ENCODE data around the gene CCND3.

CCND3 gene

GRCh38 chr6:41941280-41942066 is at the start of gene CCND3:
TSS of gene CCND3 (minus strand) at chr6:41941808. CDS start at chr6:41941649, 159 bp downstream.
- peak; percentile 97 for DNase-seq

GRCh38 chr6:41986339-41986738 is 44.7 kb upstream of the CCND3 start:
- no peak for DNase-seq

GRCh38 chr6:41984623-41985022 is 43.0 kb upstream of the CCND3 start:
- no peak for DNase-seq

GRCh38 chr6:41976794-41977484 is 35.3 kb upstream of the CCND3 start:
- peak; percentile 60 for DNase-seq

- no peak for DNase-seq
Observed at GRCh38 chr6:41975276-41975675, 33.7 kb upstream of the CCND3 start.

GRCh38 chr6:41974281-41974825 is 32.7 kb upstream of the CCND3 start:
- DNase-seq: no peak

DNA sequence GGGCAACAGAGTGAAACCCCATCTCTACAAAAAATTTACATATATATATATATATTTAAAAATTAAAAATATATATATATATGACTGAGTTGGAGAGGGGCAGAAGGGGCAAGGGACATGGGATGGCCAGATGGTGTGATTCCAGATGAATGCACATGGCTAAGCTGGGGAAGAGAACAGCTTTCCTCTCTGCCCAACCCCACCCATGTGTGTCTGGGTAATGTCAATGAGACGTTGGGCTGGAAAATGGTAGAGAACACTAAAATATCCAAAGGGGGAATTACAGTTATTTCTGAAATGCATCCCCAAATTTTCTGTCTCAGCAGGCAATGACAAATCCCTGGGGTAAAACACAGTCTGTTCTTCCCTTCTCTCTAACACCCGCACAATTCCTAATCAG is 31.2 kb upstream of the CCND3 start:
- DNase-seq: no peak

DNA sequence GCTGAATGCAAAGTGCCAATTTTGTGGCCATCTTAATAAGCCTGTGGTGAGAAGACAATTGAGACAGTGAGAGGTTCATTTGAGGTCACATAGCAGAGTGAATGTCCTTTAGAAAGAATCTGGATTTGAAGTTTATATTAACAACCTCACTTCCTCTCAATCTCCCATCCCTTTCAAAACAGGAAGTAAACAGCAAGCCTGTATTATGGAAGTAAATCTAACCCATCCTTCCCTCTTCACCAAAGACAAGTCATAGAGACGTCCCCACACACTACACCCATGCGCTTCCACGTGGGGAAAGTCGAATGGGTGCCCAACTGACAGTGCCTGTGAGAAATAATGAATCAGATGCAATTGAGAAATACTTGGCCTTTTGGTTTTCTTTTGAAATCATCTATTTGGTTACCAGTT is 28.8 kb upstream of the CCND3 start:
- DNase-seq: peak; percentile 79

DNA sequence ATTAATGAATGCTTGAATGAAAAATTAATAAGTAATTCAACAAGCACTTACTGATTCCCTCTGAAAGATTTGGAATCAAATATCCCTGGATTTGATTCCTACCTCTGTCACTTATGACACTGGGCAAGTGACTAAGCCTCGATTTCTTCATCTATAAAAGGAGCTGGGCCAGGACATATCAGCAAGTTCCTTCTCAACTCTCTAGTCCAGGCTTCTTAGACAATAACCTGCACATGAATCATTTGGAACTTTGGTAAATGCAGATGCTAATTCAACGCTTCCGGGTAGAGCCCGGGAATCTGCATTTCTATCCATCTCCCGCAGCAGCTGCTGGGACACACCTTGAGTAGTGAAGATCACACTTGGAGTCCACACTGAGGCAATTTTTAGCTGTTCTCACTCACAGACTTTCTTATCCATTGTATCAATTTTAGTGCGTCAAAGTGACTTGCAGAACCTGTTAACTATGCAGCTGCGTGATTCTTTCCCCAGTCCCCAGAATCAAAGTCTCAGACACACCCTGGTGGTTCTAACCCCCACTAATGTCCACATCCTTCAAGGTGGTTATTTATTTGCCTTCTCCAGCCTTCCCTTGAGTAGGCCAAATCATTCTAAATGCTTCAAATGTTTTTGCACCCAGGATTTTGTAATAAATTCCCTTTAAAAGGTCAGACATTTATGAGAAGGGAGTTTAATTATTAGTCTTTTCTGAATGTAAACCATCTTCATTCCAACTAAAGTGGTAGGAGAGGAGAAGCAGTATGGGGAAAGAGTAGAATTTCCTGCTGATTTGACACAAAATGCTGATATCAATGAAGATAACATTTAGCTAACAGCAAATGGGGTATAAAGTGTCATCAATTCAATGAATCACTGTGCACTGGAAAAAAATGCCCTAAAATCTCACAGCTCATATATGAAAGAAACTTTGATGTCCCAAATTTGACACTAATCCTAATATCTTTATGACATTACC is 26.0 kb upstream of the CCND3 start:
- no peak for DNase-seq

DNA sequence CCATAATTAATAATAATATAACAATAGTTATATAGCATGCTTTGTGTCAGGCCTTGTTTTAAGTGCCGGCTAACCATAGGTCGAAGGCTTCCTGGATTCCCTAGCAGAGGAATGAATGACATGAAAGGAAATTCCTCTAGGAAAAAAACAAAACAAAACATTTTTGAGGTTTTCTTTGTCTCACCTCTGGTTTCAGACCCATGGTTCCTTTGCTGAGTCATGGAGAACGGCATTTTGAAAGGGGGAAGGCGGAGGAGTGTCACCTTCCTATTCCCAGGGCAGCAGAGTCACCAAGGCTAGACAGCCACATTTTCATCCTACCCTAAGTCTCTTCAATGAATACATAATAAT is 25.3 kb upstream of the CCND3 start:
- no peak for DNase-seq

- DNase-seq: no peak
Observed at GRCh38 chr6:41966214-41966920, 24.8 kb upstream of the CCND3 start.

DNA sequence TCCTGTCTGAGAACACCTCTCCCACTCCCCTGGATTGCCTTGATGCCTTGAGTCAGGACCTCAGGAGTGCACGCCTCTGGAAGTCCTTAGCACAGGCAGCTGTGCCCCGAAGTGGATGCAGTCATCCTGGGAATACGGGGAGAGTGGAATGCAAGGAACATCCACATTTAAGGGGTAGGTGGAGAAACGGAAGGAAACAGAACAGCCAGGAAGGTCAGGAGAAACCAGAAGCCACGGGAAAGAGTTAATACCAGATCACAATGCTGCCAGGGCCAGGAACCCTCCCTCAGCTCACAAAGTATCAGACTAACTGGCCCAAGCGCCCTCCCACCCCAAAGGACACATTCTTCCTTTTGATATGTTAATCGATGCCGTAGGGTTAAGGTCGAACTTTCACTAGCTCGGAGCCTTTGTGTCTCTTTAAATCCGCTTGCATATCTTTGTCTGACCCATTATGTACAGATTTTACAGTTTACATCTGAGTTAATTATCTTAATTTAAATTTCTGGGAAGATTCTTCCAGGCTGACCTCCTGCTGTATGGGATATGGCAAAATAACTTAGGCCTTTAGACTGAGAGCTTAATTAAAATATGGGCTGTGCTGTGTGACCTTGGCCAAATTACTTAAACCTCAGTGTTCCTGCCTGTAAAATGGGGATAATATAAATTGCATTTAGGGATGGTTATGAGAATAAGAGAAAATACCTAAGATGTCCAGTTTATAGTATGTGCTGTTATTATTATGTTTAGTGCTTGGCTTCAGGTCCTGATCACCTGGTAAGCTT is 24.0 kb upstream of the CCND3 start:
- no peak for DNase-seq

DNA sequence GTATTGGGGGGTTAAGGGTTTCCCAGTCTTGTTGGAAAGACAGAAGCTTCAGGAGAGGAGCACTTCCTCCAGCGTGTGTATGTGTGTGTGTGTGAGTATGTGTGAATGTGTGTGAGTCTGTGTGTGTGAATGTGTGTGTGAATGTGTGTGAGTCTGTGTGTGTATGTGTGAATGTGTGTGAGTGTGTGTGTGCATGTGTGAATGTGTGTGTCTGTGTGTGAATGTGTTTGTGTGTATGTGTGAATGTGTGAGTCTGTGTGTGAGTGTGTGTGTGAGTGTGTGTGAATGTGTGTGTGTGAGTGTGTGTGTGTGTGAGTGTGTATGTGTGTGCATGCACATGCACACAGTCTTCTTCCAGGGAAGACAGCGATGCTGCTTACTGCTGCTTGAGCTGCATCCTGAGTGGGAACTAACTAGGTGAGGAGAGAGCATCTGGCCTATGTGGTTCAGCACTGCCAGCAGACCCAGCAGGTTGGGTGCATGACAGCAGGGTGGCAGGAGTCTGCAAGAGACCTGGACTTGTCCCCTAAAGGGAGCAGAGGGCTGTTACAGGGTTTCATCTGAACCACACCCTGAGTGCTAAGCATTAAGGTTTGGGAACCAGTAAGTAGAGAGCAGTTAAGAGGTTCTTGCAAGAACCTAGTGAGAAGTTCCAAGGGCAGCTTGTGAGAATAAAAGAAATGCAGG is 22.7 kb upstream of the CCND3 start:
- DNase-seq: no peak

- no peak for DNase-seq
Observed at GRCh38 chr6:41963371-41963770, 21.8 kb upstream of the CCND3 start.

- no peak for DNase-seq
Observed at GRCh38 chr6:41960028-41960427, 18.4 kb upstream of the CCND3 start.

- DNase-seq: peak; percentile 61
Observed at GRCh38 chr6:41958022-41958856, 16.6 kb upstream of the CCND3 start.

GRCh38 chr6:41957117-41957516 is 15.5 kb upstream of the CCND3 start:
- no peak for DNase-seq

DNA sequence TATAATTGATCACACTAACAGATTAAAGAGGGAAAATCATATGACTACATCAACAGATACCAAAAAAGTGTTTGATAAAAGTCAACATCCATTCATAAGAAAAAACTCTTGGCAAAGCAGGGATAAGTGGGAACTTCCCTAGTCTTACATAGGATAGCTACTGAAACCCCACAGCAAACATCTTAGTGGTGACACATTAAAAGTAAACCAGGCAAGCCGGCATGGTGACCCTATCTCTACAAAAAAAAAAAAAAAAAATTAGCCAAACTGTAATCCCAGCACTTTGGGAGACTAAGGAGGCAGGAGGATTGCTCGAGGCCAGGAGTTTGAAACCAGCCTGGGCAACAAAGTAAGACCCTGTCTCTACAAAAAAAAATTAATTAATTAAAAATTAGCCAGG is 13.8 kb upstream of the CCND3 start:
- no peak for DNase-seq

DNA sequence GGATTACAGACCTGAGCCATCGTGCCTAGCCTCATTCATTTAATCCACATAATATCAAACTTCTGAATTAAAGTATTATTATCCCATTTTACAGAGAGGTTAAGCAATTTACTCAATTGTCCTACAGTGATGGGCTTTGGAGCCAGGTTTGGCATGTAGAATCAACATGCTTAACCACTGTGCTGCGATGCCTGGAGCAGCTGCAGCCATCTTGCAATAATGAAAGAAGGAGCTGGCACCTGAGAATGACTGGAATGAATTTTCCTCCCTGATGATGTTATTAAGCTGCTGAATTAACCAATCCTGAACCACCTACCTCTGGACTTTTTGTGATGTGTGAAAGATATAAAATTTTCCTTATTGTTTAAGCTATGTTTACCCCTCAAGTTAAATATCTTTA is 13.1 kb upstream of the CCND3 start:
- no peak for DNase-seq

Data from stimulated activated CD4-positive, alpha-beta T cell treated with anti-CD3 and anti-CD28 coated beads, Interleukin-15, amount 100 ng/mL, for 24 hours (primary cell).